GM12872 (cell line): Measurements from ENCODE around the gene N4BP2L2.

ENCODE experiments used
- TF ChIP-seq, protein P1 (sequence below): IDR thresholded peaks from 3 replicates; pipeline ENCODE4 v1.5.1; 2011; ENCODE audit warnings: low read depth, mild to moderate bottlenecking, low read length, moderate library complexity; ENCODE audit not compliant: insufficient read depth

The N4BP2L2 gene

GRCh38 chr13:32445461-32445860 lies 93.1 kb downstream of the N4BP2L2 start:
- TF ChIP-seq, protein P1, sequence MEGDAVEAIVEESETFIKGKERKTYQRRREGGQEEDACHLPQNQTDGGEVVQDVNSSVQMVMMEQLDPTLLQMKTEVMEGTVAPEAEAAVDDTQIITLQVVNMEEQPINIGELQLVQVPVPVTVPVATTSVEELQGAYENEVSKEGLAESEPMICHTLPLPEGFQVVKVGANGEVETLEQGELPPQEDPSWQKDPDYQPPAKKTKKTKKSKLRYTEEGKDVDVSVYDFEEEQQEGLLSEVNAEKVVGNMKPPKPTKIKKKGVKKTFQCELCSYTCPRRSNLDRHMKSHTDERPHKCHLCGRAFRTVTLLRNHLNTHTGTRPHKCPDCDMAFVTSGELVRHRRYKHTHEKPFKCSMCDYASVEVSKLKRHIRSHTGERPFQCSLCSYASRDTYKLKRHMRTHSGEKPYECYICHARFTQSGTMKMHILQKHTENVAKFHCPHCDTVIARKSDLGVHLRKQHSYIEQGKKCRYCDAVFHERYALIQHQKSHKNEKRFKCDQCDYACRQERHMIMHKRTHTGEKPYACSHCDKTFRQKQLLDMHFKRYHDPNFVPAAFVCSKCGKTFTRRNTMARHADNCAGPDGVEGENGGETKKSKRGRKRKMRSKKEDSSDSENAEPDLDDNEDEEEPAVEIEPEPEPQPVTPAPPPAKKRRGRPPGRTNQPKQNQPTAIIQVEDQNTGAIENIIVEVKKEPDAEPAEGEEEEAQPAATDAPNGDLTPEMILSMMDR, result no peak

GRCh38 chr13:32443111-32443510 lies 95.5 kb downstream of the N4BP2L2 start:
- TF ChIP-seq, protein P1, result peak; percentile 55

- TF ChIP-seq, protein P1, result no peak
Observed at GRCh38 chr13:32438871-32439270, 99.7 kb downstream of the N4BP2L2 start.

GRCh38 chr13:32432856-32433255 lies 105.7 kb downstream of the N4BP2L2 start:
- TF ChIP-seq, protein P1, result no peak

- TF ChIP-seq, protein P1, result no peak
Observed at GRCh38 chr13:32431361-32431760, 107.2 kb downstream of the N4BP2L2 start.

DNA sequence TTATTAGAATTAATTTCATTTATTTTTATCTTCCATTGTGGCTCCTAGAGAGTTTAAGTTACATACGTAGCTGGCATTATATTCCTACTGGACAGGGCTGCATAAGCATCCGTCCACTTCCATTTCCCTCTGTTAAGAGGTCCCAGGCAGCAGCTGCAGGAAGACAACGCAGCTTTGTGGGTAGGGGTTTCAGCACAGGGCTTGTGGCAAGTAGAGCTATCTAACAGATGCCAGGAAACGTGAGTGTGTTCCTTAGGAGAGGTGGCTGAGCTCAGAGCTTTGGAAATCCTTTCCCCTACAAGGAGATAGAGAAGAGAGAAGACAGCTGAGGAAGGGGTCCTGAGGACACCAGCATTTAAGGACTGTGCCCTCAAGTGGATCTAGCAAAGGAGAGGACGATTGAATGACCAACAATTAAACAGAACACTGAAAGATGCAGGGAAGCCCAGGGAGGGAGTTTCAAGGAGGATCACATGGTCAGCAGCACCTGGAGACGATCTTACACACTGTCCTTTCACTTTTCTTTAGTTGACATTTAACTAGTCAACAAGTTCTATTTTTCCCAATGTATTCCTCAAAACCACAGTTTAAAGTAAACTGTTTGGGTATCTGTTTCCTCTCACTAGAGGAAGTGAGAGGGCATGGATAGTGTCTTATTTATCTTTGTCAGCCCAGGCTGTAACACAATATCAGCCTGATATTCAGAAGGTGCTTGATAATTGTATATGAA lies 108.4 kb downstream of the N4BP2L2 start:
- TF ChIP-seq, protein P1, result no peak

GRCh38 chr13:32429433-32429909 lies 109.1 kb downstream of the N4BP2L2 start:
- TF ChIP-seq, protein P1, result no peak
